GM04504 (cell line): ENCODE data around the gene CAMTA1.

Experiments
- DNase-seq: peaks from one replicate; pipeline ENCODE4 v3.0.0-alpha.2; 2012; ENCODE audit warnings: low read depth

Gene CAMTA1

DNA sequence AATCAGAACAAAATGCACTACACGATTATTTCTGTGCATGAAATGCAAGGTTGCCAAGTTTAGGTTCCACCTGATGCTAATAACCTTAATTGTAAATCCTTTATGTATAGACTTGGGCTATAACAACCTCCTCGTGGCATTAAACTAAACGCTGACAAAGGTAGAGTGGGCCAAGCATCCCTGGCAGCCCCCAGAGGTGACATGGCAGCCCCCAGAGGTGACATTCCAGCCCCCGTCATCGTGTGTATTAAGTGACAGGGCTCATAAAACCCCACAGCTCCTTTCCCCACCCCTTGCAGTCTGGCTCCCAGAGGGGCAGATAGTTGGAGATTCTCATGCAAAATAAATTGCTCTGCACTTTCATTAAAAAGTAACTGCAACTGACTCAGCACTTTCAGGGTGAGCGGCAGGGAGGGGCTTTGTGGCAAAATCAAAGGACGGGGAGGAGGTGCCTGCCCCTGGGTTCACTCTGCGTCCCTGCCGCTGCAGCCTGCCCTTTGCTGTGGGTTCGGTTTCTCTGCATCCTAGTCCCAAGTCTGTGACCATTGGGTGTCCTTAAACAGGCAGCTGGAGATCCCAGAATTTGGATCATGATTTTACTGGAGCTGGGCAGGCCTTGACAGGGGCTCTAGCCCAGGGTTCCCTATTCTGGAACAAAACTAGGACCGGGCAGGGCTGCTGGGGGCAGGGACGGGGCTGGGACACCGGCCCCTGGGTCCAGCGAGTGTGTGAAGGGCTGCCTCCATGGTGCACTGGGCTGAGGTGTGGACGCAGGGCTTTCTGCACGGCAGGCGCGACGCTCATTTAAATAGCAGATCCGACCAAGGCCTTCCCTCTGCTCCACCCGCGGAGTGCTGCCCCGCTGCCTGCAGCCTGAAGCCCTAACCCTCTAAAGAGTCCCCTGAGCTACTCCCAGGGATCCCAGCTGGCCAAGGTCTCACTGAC, 751.0 kb downstream of the CAMTA1 start:
- no peak for DNase-seq

DNA sequence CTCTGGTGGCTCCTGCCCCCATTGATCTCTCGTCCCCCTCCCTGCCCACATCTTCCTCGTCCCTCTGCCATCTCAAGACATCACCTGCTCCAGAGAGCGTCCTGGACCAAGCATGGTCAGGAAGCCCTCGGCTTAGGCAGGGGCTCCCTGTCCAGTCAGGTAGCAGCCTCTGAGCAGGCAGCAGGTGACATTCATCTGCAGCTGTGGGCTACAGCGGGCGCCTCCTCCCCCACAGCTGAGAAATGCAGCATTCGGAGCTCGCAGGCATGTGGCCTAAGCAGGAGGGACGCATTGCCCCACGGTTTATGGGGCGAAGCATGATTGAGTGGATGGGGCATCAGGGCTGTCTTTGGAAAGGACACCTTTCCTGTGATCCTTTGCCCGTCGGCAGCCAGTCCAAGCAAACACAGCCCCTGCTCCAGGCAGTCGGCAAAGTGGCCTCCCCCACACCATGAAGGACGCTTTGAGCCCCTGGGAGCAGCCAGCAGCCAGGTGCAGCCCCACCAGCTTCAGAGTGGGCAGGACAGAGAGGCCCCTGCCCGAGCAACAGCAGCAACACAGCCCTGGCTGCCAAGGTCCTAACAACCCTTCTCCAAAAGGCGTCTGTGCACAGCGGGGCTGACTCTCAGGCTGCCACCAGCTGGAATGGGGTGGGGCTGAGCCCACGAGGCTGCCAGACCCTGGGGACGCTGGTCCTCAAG, 751.8 kb downstream of the CAMTA1 start:
- DNase-seq = no peak

DNA sequence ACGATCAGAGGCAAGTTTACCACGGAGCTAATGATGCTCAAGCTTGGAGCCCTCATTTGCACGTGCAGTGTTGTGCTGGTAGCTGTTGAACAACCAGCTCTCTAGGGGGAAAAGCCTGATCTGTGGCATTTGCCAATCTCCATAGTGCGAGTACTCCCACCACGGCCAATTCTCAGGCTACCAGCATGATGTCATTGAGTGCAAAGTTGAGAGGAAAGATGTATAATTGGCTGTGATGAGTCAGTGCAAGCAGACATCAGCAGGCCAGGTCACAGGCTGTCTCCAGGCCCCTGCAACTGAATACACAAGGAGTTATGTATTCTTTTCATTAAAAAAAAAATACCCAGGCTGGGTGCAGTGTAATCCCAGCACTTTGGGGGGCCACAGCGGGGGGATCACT, 752.8 kb downstream of the CAMTA1 start:
- no peak for DNase-seq

DNA sequence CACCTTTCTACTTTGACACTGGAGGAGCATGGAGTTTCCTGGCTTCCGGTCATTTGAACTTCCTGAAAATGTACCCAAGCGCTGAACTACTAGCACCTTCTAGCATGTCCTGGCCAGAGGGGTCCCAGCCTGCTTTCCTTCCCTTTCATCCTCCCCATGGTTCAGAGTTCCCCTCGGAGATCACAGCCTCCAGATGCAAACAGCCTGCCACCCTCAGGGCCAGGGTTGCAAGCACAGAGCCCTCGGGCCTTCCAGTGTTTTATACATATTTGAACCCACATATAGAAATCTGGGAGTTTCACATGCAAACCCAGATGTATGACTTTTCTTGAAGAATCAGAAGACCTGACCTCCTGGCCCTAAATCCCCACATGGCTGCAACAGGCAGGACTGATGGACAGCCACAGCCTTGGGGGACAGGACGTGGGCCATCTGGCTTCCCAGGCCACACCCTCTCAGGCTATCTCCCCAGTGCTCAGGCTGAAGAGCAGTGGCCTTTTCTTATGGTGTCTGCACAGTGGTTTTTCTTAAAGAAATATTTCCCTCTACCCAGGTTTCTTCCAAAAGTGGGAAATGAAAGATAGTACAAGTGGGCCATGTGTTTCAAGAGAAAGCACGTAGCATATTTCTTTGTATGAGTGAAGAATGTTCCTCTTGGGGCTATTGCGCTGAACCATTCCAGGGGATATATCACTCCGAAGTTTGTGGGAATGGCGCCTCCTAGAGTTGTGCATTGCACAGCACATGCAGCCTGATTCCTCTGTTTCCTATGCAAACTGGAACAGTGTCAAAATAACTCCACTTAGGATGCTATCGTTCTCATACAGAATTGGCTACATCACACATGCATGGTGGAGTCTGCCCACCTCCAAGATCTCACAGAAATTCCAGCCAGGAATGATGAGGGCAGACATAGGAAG, 753.9 kb downstream of the CAMTA1 start:
- no peak for DNase-seq

DNA sequence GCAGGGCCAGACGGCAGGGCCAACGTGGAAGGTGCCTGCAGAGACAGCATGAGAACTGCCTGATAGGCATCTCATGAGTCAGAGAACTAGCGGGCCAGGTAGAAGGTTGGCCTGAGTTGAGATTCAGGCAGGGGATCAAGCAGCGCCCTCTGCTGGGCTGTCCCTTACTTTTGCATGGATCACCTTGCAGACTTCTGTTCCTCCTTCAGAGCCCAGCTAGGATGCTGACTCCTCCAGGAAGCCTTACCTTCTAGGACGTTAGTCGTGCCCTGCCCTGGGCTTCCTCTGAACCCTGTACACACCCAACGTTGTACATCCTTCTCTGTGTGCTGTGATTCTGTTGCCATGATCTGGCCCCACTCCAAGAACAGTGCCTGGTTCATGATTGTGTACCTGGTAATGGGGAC, 754.5 kb downstream of the CAMTA1 start:
- DNase-seq = no peak

DNA sequence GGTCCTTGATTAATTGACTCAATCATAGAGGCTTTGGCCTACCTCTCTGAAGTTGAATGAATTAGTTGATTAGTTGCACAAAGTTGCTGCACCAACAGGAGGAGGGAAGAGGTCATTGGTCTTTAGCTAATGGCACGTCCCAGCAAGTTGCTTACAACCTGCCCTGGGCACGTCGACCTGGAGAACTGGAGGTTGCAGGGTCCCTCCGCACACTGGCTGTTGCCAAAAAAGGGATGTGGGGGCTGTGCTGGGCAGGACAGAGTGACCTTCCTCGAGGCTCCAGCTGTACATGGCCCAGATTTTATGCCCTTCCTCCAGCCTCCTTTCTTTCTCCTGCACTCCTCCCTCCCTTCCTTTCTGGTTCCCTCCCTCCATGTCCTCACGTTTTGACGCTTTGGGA, 755.6 kb downstream of the CAMTA1 start:
- DNase-seq = no peak

DNA sequence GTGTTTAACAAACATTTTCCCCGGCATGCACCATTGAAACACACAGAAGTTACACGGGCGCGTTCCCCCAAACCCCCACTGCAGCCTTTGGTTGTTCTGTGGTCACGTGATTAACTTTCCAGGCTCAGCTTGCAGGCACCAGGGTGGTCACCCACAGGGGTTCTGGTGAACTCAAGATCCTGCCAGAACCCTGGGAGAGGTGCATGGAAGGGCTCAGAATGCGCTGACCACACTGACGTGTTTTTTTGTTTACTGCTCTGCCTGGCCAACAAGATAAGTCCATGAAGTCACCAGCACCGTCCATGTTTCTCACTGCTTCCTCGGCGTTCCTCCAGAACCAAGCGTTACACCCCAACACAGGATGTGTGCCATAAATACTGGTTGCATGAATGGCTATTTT, 756.4 kb downstream of the CAMTA1 start:
- no peak for DNase-seq

DNA sequence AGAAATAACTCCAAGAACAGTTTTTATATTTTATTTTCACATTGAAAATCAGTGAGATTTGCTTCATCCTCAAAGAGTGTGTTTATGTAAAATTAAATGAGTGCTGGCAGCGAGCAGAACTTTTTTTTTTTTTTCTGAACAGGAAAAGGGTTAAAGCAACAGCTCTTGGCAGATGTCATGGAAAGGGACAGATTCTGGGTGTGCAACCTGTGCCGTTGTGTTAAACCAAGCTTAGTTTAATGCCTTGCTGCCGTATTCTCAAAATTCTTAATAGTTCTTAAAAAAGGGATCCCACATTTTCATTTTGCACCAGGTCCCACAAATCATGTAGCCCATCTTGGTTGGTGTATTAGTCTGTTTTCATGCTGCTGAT, 758.5 kb downstream of the CAMTA1 start:
- DNase-seq = no peak

DNA sequence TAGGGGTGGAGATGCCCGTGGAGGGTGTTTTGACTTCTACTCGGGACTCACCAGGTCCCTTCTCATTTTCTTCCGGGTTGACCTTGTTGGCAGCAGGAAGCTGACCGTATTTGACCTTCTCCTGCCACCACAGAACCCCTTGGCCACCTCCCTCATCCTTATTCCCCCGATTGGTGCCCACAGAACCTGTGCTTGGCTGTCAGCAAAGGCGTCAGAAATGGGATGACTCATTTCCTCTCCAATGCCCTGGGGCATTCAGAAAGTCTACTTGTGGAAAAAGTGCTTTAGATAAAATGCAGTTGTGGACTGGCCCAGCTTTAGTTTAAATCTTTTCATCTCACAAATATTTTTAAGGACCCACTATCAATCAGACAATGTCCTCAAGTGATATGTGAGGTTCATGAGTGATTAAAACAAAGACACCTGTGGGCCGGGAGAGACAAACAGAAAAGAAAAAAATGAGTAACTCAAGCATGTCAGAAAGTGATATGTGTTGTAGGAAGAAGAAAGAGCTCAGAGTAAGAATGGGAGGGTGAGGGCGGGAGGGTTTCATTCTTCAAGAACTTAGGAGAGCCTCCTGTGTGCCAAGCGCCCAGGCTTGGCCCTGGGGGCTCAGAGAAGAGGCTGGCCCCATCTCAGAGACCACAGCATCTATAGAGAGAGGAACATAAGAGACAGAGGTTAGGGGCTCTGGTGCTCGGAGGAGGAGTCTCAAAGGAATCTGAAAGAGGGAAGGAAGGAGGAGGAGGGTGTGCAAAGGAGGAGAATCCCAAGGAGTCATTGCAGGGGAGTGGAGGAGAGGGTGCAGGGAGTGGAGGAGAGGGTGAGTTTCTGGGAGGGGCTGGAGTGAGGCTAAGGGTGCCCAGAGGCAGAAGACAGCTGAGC, 764.3 kb downstream of the CAMTA1 start:
- peak; percentile 47 for DNase-seq

DNA sequence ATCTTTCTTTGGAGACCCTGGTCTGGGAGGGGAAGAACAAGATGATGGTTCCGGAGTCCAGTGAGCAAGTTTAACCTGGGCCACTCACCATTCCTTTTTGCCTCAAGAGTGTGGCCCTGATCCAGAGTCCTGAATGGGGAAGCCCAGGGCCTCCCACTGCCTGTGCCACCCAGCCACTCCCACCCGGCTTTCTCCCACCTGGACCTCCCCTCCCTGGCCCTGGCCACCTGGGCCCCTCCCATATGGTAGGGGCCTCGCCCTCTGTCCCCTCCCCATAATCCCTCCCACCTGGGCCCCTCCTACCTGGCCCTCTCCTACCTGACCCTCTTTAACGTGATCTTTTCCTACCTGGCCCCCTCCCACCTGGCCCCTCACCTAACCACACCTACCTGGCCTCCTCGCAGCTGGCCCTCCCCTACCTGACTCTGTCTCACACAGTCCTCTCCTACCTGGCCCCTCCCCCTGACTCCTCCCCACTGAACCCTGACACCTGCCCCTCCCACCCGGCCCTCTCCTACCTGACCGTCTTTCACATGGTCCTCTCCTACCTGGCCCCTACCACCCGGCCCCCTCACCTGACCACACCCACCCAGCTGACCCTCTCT, 765.1 kb downstream of the CAMTA1 start:
- no peak for DNase-seq

DNA sequence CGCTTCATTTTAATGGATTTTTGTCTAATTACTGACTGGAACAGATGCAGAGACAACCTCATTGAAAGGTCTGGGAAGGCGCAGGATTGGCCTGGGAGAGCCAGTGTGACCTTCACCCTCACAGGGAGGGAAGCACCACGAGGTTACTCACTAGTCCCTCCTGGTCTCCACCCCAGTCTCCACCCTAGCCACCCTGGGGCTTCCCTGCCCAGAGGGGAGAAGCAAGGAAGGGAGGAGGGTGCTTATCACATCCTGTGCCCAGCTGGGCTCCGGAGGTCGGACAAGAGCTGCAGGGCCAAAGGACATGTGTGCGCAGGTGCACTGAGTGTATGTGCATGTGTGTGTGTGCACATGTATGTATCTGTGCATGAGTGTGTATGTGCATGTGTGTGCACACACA, 765.7 kb downstream of the CAMTA1 start:
- DNase-seq = no peak

DNA sequence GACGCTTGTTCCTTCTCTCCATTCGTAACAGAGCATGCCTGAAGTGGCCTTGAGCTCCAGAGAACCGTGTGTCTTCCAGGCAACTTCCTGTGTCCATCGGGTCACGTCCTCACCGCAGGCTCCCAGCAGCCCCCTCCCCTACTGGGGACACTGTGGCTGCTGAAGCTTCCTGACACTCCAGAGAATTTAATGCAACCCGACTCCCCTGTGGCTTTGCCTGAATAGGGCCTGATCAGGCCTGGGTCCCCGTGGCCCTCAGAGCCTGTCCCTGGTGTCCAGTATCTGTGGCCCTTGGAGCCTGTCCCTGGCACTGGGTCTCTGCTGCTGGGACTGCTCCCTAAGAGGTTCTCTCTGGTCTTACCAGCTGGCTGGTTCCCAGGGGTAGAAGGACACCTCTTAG, 766.2 kb downstream of the CAMTA1 start:
- no peak for DNase-seq

DNA sequence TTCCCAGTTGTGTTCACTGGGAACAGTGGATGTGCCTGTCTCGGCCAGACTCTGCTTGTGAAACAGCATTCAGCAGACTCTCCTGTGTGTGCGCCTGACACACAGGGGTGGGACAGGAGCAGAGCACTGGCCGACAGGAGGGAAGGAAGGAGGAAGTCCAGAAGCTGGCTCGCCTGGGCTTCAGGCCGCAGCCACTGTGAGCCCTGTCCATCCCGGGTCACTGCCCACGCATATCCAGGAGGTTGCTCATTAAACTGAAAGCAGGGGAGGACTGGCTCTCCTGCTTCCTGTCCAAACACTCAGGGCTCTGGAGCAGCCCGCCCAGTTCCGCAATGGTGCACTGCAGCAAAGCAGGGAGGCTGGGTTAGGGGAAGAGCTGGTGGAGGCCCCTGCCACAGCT, 767.1 kb downstream of the CAMTA1 start:
- no peak for DNase-seq

DNA sequence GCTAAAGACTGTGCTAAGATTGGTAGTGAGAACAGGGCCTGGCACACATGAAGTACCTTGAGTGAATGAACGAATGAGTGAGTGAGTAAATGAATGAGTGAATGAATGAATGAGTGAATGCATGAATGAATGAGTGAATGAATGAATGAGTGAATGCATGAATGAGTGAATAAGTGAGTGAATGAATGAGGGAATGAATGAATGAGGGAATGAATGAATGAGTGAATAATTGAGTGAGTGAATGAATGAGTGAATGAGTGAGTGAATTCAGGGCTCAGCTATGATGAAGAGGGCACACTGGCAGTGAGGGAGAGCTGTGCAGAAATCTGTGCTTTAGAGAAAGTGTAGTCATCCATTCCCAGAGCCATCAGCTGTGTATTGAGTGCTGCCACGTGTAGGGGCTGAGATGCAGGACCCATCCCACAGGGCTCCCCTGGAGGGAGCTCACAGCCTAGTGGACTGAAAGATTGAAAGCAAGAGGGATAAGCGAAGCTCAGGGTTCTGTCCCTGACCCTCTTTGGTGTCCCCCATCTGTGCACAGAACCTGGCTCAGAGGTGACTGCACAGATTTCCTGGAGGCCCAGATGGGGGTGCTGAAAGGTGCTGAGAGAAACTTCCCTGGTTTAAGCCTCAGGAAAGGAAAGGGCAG, 767.9 kb downstream of the CAMTA1 start:
- DNase-seq = no peak

DNA sequence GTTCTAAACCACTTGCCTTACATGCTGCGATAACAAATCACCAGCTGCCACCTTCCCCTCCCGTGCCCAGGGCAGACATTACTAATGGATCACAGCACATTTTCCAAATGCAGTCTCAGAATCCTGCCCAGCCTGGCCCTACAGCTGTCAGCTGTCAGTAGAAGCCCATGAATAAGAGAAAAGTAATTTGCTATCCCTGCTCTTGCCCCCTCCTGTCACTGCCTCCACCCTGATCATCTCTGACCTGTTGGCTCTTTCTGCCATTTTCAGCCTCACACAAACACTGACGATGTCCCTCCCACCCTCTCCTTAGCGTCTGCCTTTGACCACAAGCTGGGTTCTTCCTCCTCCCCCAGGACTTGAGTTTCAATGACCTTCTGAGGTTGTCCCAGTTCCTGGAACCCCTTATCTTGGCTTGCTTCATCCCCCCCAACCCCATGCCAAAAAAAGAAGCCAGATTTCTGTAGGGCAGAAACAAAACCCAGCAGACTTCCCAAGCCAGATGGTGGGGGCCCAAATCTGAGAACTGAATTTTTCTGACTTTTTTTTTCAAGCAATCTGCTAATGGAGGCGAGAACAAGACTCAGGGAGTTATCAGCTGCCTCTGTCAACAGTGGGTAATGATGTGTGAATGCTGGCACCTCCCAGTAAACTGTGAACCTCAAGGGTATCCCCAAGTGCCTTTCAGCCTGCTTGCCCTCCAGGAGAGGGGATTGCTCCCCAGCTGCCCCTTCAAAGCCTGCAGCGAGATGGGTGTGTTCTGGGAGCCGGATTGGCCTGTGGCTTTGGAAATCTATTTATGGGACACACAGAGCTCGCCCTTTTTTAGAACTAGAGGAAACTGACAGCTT, 769.4 kb downstream of the CAMTA1 start:
- no peak for DNase-seq

DNA sequence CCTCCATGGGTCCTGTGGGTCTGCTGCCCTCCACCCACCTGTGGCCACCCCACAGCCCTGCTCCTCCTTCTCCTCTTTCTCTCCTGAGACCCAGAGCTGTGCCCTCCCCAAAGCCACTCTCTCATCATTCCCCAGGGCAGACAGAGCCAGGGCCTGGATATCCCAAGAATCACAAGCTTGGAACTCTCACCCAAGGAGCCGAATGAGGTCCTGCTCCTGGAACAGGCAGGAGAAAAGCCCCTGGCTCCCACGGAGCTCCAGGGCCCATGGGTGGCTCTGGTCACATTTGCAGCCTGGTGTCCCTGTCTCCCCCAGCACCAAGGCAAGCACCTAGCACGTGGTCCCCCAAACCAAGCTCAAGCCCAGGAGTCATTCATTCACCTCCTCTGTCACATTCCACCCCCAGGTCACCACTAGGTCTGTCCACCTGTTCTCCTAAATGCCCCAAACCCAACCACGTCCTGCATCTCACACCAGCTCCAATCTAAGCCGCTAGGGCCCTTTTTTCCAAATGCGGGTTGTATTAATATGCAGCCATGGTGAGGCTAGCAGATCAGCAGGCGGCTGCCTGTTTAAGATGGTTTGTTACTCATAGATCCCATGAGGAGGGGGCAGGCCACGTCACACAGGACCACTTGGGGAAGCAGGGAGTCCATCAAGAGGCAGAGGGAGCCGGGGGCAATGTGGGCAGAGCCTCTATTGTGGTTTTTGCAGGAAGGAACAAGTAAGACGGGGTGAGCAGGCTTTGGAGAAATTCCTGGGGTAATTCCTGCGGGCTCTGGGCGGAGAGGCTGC, 770.3 kb downstream of the CAMTA1 start:
- no peak for DNase-seq

DNA sequence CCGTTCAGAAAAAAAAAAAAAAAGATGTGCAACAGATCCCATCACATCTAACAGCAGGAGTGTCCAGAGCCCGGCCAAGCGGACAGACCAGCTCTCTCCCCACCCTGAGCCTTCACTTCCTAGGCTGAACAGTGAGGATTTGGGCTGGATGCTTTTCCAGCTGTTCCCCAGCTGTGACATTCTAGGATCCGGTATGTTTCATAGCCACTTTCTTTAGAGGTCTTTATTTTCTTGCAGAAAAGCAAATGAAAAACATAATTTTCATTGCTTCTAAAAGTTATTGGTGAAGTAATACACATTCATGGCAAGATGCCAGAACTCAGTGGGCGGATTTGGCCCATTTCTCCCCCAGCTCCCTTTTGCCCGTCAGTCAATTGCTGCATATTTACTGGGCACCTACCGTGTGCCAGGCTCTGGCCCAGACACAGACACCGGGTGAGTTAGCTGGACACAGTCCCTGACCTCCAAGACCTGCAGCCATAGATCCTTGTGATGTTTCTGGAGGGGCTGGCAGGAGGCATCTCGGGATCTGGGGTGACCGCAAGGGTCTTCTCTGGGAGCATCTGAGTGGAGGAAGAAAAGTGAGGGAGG, 772.1 kb downstream of the CAMTA1 start:
- no peak for DNase-seq

DNA sequence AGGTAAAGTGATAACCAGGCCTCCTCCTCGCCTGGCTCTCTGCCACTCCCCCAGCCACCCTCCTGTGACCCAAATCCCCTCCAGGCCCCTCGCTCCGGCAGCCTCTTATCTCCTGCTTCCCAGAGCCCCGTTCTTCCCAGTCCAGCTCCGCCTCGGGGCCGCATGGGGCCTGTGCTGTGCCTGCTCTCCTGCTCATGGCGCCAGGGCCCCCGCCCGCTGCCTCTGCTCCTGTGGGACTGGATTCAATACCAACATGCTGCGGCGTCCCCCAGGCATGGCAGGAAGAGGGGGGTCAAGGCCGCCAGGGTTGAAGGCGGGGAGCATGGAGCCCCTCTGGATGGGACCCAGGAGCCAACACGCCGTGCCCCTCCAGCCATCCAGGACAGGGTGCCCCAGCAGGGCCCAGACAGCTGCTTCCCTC, 772.8 kb downstream of the CAMTA1 start:
- no peak for DNase-seq
